GM12891 (cell line): ENCODE results near the gene TRIM60.

ENCODE experiments used
- POLR2A ChIP-seq: IDR thresholded peaks from 2 replicates; pipeline ENCODE4 v1.6.1; 2011; ENCODE audit warnings: low read depth, low read length, control low read depth
- POLR2AphosphoS5 ChIP-seq: IDR thresholded peaks from 2 replicates; pipeline ENCODE4 v1.6.1; 2011; ENCODE audit warnings: low read depth, low read length, control low read depth
- POU2F2 ChIP-seq: IDR thresholded peaks from 2 replicates; pipeline ENCODE4 v1.6.1; 2011; ENCODE audit warnings: low read depth, mild to moderate bottlenecking, control low read depth, low read length, moderate library complexity
- SPI1 ChIP-seq: IDR thresholded peaks from 2 replicates; pipeline ENCODE4 v1.6.1; 2011; ENCODE audit warnings: low read depth, low read length, control low read depth
- TAF1 ChIP-seq: IDR thresholded peaks from 2 replicates; pipeline ENCODE4 v1.6.1; 2011; ENCODE audit warnings: low read depth, low read length, control low read depth

DNA sequence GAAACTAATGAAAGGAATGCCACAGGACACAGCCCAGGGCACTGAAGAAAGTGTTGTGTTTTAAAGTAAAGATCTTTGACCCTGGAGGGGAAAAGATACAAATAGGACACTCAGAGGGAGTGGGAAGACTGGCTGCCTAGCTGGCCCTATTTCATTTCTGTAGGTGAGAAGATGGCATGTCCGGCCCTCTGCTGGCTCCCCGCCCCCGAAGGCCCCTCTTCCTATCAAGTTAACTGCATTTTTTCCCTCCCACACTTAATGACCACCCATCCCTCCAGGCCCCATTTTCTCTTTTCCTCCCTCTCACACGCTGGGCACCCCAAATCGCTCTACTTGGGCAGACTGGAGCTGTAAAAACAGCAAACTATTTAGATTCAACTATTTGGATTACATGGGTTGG, 16.4 kb downstream of the TRIM60 start:
- TF ChIP-seq POLR2A, result no peak
- no peak for TF ChIP-seq SPI1
- TF ChIP-seq POLR2AphosphoS5, result no peak
- no peak for TF ChIP-seq TAF1
- TF ChIP-seq POU2F2, result no peak
